Measurements from ENCODE around the gene ATP5MC2.

- no peak for TF ChIP-seq POLR2A (IDR thresholded peaks at IDR 0.05)
- no peak for TF ChIP-seq CTCF (IDR thresholded peaks at IDR 0.05 in 8 of 11, conservative IDR thresholded peaks at IDR 0.05 in 3 of 11)
- TF ChIP-seq POLR2AphosphoS5 (IDR thresholded peaks at IDR 0.05): no peak
These were observed 23.8 kb upstream of the ATP5MC2 start for GRCh38 chr12:53699678-53700025.
